Measurements from ENCODE around the gene CCL4L2.
"Not testable (repeated sequence)": the region's sequence is repeated elsewhere in the genome, so short reads cannot be mapped to it uniquely, and the experiment has no call there.

GRCh38 chr17:36194147-36194831 lies 16.6 kb upstream of the CCL4L2 start:
- not testable (repeated sequence) for TF ChIP-seq CTCF, POLR2A (IDR thresholded peaks at IDR 0.05)
